GM19043 (cell line): ENCODE measurements around the gene PLXNA4.

Experiments
- ATAC-seq: cut with Tn5 transposase; IDR thresholded peaks from one replicate; pipeline ENCODE4 v1.9.1; 2021; ENCODE audit warnings: low read depth; ENCODE audit not compliant: unreplicated experiment

The PLXNA4 gene

GRCh38 chr7:132446260-132446659 lies 130.0 kb downstream of the PLXNA4 start:
- no peak for ATAC-seq

DNA sequence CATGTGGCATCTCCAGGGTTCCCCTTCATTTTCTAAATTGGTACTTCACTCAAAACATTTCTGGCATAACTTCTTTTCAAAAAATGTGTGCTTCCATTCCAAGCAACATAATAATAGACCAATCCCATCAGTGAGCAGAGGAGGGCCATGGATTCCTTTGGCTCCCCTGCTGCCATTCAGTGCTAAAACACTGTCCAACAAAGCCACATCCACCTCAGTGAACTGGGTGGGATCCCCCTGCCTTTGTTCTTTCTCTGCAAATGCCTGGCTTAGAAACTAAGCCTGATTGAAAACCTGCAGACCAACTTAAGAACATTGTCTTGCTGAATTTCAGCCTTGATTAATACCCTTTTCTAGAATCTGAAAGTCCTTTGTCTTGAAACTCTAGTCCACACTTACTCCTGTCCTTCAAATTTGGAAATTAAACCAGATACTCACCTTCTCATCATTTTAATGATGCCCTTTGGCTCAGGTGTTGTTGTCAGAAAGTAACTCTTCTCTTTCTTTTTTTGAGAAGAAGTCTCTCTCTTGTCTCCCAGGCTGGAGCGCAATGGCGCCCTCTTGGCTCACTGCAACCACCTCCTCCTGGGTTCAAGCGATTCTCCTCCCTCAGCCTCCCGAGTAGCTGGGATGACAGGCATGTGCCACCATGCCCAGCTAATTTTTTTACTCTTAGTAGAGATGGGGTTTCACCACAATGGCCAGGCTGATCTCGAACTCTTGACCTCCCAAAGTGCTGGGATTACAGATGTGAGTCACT lies 132.3 kb downstream of the PLXNA4 start:
- ATAC-seq: no peak

DNA sequence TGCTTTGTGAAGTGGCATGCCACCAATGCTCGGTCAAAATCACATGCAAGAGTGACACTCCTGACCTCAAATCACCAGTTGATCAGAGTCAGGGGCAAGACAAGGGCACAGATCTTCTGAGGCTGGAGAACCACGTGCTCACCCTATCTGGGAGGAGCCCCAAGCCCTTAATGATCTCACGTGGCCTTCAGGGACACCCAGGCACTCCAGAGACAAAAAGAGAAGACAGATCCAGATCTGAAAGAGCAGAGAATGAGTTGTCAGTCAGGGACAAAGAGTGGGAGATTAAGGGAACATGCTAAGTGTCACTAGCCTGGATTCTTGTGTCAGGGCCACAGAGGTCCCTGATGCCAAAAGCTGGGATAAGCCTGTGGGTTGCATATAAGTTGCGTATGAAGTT lies 134.3 kb downstream of the PLXNA4 start:
- no peak for ATAC-seq

DNA sequence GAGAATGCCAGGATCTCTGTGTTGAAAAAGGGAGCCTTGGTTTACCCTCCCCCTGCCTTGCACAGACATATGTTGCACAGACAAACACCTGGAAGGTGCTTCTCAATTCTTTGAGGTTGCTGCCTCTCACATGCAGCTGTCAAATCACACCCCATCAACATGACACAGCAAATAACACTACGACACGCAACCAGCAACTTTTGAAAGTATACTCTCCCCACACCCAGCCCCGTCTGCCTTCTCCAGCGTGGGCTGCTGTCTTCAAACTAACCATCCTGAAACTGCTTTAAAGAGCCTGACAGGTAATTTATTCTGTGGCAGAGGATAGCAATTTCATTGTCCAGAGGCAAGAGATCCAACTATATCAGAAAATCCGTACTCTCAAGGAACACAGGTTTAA lies 136.1 kb downstream of the PLXNA4 start:
- no peak for ATAC-seq

DNA sequence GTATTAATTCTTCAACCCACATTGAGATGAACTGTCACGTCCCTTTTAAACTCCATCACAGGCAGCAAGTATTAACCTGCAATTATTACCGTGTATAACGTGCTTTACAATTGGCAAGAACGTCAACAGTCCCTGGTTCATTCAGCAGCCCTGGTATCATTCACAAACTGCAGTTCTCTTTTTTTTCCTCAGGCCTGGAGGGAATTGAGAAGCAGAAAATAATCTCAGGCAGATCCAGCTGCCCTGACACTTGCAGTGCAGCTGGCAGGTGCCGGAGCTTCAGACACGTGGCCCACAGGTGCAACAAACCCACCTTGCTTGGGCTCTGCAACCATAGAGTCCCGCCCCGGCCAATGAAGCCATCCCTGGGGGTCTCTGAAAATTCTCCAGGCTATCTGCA lies 137.3 kb downstream of the PLXNA4 start:
- no peak for ATAC-seq

DNA sequence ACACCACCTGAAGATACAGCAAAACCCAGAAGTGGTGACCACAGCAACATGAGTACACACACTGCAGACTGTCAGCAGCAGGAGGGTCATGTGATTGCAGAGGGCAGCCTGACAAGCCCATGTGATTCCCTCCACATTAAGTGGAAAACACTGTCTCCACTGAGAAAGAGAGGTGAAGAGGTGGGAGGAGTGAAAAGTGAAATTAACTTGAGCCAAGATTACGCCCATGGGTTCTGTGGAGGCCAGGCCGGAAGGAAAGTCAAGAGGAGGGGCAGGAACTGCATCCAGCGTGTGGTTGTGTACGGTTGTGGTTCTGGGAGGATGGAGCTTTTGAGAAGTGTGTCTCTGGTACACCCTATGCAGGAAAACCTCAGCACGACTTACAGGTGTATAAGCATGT lies 138.5 kb downstream of the PLXNA4 start:
- ATAC-seq: no peak

DNA sequence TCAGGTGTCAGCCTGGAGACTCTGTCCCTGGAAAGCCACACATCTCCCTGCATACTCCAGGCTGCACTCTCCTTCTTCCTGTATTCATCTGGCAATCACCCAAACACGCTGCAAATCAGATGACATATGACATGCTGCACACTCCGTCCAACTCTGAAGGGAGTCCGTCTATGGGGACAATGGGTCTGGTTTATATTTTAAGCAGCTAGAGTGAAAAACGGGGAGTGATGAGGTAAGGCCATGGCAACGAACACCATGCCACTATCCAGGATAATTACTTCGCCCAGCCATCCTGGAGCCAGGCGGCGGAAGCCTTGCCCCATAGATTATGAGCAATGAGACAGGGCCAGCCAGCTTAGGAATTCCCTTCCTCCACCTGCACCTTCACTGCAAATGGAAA lies 140.1 kb downstream of the PLXNA4 start:
- no peak for ATAC-seq

GRCh38 chr7:132435016-132435990 lies 141.0 kb downstream of the PLXNA4 start:
- no peak for ATAC-seq

DNA sequence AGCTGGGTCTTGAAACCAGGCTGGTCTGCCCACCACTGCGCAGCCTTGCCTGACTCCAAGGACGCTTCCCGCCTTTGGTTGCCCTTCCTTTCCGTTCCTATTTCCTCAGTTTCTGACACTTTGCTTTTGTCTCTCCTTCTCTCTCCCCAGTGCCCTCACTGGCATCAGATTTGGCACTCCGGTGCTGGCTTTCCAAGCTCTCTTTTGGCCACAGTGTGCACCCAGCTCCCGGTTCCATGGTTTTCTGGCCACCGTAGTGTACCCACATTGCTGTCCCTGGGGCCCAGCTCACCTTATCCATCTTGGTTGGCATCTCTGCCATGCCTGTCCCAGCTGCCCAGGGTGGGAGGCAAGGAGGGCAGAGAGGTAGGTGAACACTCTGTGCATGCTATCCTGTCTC lies 142.2 kb downstream of the PLXNA4 start:
- ATAC-seq: no peak

DNA sequence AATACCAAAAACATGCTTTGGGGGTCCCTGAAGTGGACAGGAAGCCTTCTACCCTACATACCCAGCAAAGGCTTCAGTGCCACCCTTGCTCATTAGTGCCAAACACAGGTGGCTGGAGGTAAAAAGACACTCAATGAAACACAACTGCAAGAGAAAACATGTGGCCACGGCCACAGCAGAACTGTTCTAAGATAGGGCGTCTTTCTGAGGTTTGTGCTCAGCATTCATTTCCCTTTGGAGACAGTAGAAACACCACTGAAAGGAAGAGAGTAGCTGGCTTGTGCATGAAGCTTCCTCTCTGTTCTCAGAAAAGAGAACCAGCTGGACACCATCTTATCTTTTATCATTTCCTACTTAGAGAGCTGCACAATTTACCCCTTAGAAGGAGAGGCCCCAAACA lies 143.0 kb downstream of the PLXNA4 start:
- no peak for ATAC-seq

DNA sequence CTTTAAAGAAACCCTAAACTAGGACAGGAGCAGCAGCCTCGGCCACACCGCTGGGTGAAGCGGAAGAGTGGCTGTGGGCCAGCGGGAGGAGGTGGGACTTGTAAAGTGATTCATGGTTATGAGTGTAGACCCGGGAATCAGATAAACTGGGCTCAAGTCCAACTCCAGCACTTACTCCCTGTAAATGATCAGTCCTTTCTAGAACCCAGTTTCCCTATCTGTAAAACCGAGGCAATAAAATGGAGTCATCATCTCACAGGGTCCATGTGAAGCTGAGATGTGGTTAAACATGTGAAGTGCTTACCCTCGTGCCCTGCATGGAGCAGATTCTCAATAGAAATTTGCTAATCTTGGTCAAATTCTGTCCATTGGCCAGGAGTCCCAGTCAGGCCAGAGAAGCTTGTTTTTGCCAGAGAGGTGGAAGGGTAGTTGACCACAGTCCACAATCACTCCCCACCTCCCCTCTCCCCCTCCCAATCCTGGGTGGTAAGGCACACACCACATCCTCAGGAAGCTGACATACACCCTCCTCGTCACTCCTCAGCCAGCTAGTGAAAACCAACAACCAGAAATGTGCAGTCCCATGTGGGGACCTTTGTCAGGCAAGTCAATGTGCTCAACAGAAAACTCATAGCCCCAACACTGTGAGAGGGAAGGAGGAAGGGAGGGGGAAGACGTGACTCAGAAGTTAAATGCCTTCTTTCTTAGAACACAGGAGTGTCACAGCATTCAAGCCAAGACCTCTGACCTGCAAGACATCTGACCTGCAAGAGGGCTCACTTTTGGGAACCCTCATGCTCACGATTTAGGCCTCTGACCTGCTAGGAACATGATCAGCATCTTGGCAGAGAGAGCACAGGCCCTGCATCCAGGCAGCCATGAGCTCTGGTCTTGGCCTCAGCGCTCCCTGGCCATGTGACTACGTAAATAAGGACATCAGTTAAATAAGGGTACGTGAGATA lies 145.1 kb downstream of the PLXNA4 start:
- no peak for ATAC-seq

GRCh38 chr7:132430041-132430855 lies 146.0 kb downstream of the PLXNA4 start:
- ATAC-seq: no peak

DNA sequence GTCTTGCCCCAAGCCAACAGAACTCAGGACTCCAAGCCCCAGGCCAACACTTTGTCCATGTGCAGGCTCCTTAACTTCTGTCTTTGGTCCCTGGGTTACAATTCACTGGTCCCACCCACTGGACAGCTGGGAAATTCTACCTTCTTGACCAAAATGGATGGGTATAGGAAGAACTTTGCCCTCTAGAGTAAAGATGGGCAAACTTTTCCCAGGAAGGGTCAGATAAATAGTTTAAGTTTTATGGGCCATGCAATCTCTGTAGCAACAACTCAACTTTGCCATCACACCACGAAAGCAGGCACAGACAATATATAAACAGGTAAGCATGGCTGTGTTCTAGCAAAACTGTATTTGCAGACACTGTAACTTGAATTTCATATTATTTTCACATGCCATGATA lies 147.1 kb downstream of the PLXNA4 start:
- no peak for ATAC-seq

DNA sequence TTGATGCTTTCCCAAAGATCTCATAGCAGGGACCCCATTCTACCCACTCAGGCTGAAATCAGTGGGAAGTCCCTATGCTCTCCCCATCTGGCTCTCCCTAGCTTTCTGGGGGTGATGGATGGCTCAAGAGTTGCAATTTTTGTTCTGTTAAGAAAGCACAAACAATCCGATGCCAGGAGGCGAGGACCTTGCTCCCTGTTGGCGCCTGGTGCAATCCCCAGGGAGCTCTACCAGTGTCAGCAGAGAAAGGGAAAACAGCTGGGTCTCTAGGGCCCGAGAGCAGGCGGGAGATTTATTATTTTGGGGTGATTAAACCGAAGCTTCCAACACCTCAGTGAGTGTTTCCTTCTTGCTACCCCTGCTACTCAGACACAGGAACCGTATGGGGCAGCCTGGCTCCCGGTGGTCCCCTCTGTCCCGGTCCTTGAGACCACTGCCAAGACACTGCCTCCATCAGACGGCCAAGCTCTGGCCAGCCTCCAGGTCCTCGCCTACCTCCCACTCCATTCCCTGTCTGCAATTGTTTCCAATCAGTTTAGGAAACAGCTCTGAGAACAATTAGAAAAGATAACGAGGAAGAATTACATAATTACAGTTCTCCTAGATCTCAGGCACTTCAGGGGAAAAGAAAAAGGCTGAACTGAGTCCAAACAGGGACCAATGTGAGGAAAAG lies 147.9 kb downstream of the PLXNA4 start:
- ATAC-seq: no peak

DNA sequence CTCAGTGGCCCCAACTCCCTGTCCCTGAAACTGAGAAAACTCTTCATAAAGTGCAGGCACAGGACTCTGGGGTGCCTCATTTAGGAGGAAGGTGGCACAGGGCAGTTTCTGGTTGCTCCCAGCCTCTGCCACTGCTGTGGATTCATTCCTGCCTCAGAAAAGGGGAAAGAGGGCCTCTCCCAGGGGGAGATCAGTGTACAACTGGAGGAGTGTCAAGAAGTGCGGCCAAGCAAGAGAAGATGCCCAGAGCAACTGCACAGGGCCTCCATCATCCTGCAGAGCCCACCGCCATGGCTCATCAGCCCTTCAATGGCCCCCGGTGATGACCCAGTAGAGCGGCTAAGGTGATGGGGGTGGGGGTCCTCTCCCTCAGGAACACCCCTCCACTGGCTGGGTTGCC lies 150.3 kb downstream of the PLXNA4 start:
- ATAC-seq: no peak

- ATAC-seq: no peak
Measured at GRCh38 chr7:132424821-132425724, 151.2 kb downstream of the PLXNA4 start.

DNA sequence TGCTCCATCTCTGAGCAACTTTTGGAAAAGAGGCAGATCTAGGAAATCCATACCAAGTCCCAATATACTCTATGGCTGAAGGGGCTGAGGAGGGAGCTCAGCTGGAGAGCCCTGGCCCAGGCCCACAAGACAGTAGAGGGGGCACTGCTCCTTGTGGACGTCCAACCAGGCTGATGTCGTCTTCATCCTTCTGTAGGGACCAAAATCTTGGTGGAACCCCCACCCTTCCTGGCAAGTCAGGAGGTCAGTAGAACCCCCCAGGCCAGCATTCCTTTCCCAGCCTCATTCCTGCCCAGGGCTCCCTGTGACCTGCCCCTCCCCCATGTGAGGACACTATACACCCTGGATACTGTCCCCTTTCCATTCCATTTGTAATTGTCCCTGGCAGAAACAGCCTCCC lies 152.0 kb downstream of the PLXNA4 start:
- no peak for ATAC-seq

- ATAC-seq: no peak
Measured at GRCh38 chr7:132423594-132424200, 152.6 kb downstream of the PLXNA4 start.
